Endothelial cell (in vitro differentiated cells): ENCODE data around the gene EPS8L3. TPM values are rescaled to one million over a fixed set of nuclear protein-coding genes. Genes with fewer than 3 reads are reported as not detected.

Experiments used
- DNase-seq: peaks from one replicate; pipeline ENCODE4 v3.0.0; 2021; ENCODE audit warnings: low spot score
- H3K27ac Mint-ChIP-seq: one replicate; pipeline ENCODE4 v1.8.0; 2021; ENCODE audit warnings: mixed read lengths, inconsistent platforms; ENCODE audit not compliant: unreplicated experiment
- H3K27me3 Mint-ChIP-seq: one replicate; pipeline ENCODE4 v1.8.0; 2021; ENCODE audit warnings: mild to moderate bottlenecking, moderate library complexity, mixed read lengths, inconsistent platforms; ENCODE audit not compliant: unreplicated experiment
- H3K36me3 Mint-ChIP-seq: one replicate; pipeline ENCODE4 v1.8.0; 2021; ENCODE audit warnings: mild to moderate bottlenecking, low read depth, mixed read lengths, inconsistent platforms; ENCODE audit not compliant: unreplicated experiment
- H3K4me1 Mint-ChIP-seq: one replicate; pipeline ENCODE4 v1.8.0; 2021; ENCODE audit warnings: mild to moderate bottlenecking, mixed read lengths, inconsistent platforms; ENCODE audit not compliant: unreplicated experiment
- H3K4me3 Mint-ChIP-seq: one replicate; pipeline ENCODE4 v1.8.0; 2021; ENCODE audit warnings: mild to moderate bottlenecking, mixed read lengths, inconsistent platforms; ENCODE audit not compliant: unreplicated experiment
- H3K9me3 Mint-ChIP-seq: one replicate; pipeline ENCODE4 v1.8.0; 2021; ENCODE audit warnings: mixed read lengths, inconsistent platforms; ENCODE audit not compliant: unreplicated experiment
- CTCF ChIP-seq: fragments of 200-600 bp; sonication (generic); IDR thresholded peaks from one replicate; pipeline ENCODE4 v1.5.0; 2021; ENCODE audit warnings: antibody characterized with exemption; ENCODE audit not compliant: unreplicated experiment
- total RNA-seq: library from RNA; stranded (reverse); fragmentation: NEBNext Ultra II Directional; extraction: Animal tissue kit (Norgen Biotek cat#: 25700); gene quantifications from one replicate; pipeline ENCODE4 v1.2.1, GENCODE V29; 2021; ENCODE audit not compliant: unreplicated experiment

The EPS8L3 gene
- total RNA-seq, 1 donor from 2014 or later = not detected

GRCh38 chr1:109724933-109725332 lies 38.8 kb downstream of the EPS8L3 start:
- Mint-ChIP-seq H3K9me3 (peaks cover 5% of the 10 kb centered on the region), H3K4me3 (no peak overlapping the region), H3K27me3 (peaks cover 3% of the 10 kb centered on the region), H3K4me1 (peaks cover 6% of the 10 kb centered on the region), H3K27ac (no peak overlapping the region), H3K36me3 (peaks cover 12% of the 10 kb centered on the region)
- DNase-seq = no peak
- TF ChIP-seq CTCF = no peak

GRCh38 chr1:109722908-109723691 lies 40.6 kb downstream of the EPS8L3 start:
- no peak overlapping the region for H3K4me3 Mint-ChIP-seq
- no peaks in the 10 kb centered on the region for H3K4me1 Mint-ChIP-seq
- H3K36me3 Mint-ChIP-seq = peaks cover 14% of the 10 kb centered on the region
- TF ChIP-seq CTCF = no peak
- H3K9me3 Mint-ChIP-seq = peaks cover 5% of the 10 kb centered on the region
- no peak for DNase-seq
- peaks cover 3% of the 10 kb centered on the region for H3K27me3 Mint-ChIP-seq
- no peak overlapping the region for H3K27ac Mint-ChIP-seq

- Mint-ChIP-seq H3K27me3 (peaks cover 5% of the 10 kb centered on the region), H3K36me3 (peaks cover 16% of the 10 kb centered on the region)
- no peak for TF ChIP-seq CTCF
Measured at GRCh38 chr1:109721971-109722370, 41.8 kb downstream of the EPS8L3 start.

GRCh38 chr1:109721042-109721441 lies 42.7 kb downstream of the EPS8L3 start:
- peaks cover 13% of the 10 kb centered on the region for H3K4me1 Mint-ChIP-seq
- no peak overlapping the region for H3K4me3 Mint-ChIP-seq
- peaks cover 13% of the 10 kb centered on the region for H3K36me3 Mint-ChIP-seq
- no peak for TF ChIP-seq CTCF
- peaks cover 8% of the 10 kb centered on the region for H3K27me3 Mint-ChIP-seq
- H3K9me3 Mint-ChIP-seq = no peaks in the 10 kb centered on the region
- no peak overlapping the region for H3K27ac Mint-ChIP-seq
- no peak for DNase-seq

More at GRCh38 chr1:109721971-109722370, 41.8 kb downstream of the EPS8L3 start:
- H3K4me1 Mint-ChIP-seq = peaks cover 10% of the 10 kb centered on the region
- no peak overlapping the region for H3K4me3 Mint-ChIP-seq
- peaks cover under 1% of the 10 kb centered on the region for H3K9me3 Mint-ChIP-seq
- no peak overlapping the region for H3K27ac Mint-ChIP-seq
- DNase-seq = no peak

- H3K4me3 Mint-ChIP-seq = no peak overlapping the region
- no peak overlapping the region for H3K27ac Mint-ChIP-seq
- peaks cover 8% of the 10 kb centered on the region for H3K36me3 Mint-ChIP-seq
- peaks cover 13% of the 10 kb centered on the region for H3K4me1 Mint-ChIP-seq
- peaks cover 4% of the 10 kb centered on the region for H3K27me3 Mint-ChIP-seq
- no peak for TF ChIP-seq CTCF
- no peaks in the 10 kb centered on the region for H3K9me3 Mint-ChIP-seq
- no peak for DNase-seq
Measured at GRCh38 chr1:109719337-109719837, 44.3 kb downstream of the EPS8L3 start.
